NCI-H2029 (cell line): ENCODE results near the gene MYH13.
A peak's percentile ranks its signal among the peaks of the same experiment; 100 is the strongest.

Source experiments
- DNase-seq: peaks from one replicate; lab custom pipeline; 2025; lab: John Stamatoyannopoulos, UW

MYH13 gene

GRCh38 chr17:10344816-10345215 is 28.0 kb downstream of the MYH13 start:
- no peak for DNase-seq

DNA sequence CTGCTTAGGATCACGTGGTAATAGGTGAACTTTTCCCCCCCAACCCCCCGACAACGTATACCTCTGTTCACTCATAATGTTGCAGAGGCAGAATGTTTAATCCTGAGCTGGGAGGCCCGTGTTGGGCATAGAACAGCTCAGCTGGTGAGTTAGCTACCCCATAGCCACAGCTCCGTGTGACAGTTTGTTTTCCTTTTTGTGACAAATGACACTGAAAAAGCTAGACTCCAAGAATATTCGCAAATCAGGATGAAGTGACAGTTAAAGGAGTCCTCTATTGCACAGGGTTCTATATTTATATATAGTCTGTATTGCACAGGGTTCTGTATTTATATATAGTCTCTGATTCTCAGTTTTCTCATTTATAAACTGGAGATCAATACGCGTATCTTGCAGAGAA is 33.8 kb downstream of the MYH13 start:
- DNase-seq, result no peak

DNA sequence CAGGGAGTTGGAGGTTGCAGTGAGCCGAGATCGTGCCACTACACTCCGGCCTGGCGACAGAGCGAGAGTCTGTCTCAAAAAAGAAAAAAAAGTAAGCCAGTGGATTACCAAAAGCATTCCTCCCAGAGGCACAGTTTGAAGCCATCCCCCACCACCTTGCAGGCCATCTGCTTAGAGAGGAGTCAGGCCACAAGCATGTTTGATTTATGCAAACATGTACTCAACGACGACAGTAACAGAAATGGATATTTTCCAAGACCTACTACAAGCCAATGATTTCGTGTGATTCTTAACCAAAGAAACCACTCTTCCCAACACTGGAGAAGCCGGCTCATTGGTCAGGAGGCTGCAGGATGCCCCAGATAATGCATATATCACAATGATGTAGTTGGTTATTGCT is 34.8 kb downstream of the MYH13 start:
- DNase-seq, result no peak

DNA sequence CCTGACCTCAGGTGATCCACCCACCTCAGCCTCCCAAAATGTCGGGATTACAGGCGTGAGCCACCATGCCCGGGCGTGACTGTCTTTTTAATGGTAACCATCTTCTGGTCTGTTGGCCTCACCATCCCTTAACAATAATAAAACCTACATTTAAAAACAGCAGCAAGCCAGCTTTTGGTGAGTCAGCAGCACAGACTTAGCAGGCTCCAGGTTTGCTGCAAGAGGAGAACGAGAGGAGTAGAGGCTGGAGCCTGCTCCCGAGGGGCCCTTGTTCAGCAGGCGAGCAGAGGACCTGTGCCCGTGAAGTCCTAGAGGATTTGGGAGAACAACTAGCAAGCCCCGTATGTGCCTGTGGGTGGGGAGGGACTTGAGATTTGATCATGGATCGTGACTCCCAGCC is 35.7 kb downstream of the MYH13 start:
- DNase-seq, result no peak

DNA sequence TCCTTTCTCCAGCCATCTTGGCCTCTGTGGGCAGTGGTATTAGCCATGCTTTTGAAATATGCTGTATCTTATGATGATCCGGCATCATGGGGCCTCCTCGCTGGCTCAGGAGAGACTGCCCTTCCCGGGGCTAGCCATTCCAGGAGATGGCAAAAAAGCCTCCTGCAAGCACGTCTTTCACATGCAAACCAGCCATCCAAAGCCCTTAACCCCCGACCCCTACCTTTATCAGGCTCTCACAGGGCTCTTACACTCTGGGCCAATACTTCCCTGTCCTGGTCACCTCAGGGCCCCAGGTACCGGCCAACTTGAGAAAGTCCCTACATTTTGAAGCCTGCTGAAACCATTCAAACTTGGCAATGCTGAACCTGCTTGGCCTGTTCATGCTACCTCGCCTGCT is 36.4 kb downstream of the MYH13 start:
- no peak for DNase-seq

DNA sequence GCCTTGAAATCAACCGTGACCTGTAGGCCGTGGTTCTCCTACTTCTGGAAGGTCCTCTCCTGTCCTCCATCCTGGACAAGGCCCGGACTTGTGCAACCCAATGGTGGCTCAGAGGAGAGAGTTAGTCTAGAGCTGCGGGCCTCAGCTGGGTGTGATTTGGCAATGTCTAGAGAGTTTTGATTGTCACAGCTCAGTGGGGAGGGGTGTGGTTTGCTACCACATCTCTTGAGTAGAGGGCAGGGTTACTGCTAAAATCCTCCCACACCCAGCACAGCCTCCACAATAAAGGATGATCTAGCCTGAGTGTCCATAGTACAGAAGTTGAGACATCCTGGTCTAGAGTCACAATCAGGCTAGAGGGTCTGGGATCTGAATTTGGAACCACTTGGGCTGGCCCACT is 40.3 kb downstream of the MYH13 start:
- DNase-seq, result no peak

- no peak for DNase-seq
These were observed 43.6 kb downstream of the MYH13 start for GRCh38 chr17:10328971-10329923.

DNA sequence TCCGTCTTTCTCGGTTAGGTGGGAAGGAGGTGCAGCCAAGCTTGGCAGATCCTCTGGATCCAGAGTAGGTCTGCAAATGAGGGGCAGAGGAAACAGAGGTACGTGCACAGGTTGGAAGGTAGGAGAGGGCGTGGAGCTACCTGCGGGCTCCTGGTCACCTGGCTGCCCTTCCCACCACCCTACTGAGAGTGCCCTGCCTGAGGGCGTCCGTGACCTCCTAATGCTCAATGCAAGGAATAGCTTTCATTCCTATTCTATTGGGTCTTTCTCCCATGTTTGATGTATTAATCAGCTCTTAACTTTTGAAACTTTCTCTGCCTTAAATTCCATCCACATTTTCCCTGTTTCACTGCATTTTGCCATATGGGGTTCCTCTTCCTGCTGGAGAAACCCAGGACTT is 44.6 kb downstream of the MYH13 start:
- no peak for DNase-seq

GRCh38 chr17:10327640-10328039 is 45.2 kb downstream of the MYH13 start:
- DNase-seq, result peak; percentile 2

DNA sequence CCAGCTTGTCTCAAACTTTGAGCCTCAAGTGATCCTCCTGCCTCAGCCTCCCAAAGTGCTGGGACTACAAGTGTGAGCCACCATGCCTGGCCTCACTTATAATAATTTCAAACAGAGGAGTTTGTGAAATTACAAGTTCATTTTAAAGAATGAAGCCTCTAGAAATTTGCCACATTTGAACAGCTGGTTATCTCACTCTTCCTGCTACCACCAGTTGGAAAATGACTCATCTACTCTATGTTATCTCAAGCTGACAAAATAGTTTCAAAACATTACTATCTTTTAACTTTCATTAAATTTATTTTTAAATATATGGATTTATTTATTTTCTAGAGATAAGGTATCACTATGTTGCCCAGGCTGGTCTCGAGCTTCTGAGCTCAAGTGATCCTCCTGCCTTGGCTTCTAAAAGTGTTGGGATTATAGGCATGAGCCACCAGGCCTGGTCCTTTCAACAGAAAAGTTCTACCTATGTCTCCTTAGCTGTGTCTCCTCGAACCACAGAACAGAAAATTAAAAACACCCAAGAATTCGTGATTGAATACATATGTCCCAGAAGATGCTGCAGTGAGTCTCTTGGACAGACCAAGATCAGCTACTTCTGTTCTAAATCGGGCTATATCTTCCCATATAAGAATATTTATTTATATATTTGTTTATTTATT is 47.6 kb downstream of the MYH13 start:
- no peak for DNase-seq

- no peak for DNase-seq
These were observed 48.8 kb downstream of the MYH13 start for GRCh38 chr17:10323812-10324610.

DNA sequence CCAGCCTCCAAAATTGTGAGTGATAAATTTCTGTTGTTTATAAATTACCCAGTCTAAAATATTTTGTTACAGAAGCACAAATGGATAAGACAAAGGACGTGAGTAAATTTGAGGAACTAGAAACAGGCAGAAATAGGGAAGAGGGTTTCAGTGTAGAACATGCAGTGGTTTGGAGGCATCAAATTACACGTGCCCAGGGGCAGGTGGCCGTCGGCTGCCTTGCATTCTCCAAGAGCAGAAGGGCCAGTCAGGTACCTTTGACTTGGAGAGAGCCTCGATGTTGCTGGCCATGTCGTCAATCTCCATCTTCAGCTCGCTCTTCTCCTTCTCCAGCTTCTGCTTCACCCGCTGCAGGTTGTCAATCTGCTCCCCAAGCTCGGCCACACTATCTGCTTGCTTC is 54.3 kb downstream of the MYH13 start:
- no peak for DNase-seq

DNA sequence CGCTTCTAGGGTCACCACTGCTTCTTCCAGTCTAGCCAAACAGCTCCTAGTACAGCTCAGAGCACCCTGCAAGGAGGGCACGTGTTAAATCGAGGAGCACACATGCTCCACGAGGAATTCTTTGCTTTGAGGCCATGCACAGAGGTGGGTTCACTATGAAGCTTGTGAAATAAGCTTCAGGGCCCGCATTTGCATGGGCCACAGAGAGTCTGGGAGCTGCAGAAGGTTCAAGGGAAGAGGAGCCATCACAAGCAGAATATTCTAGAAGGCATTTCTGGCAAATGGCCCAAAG is 55.3 kb downstream of the MYH13 start:
- no peak for DNase-seq

DNA sequence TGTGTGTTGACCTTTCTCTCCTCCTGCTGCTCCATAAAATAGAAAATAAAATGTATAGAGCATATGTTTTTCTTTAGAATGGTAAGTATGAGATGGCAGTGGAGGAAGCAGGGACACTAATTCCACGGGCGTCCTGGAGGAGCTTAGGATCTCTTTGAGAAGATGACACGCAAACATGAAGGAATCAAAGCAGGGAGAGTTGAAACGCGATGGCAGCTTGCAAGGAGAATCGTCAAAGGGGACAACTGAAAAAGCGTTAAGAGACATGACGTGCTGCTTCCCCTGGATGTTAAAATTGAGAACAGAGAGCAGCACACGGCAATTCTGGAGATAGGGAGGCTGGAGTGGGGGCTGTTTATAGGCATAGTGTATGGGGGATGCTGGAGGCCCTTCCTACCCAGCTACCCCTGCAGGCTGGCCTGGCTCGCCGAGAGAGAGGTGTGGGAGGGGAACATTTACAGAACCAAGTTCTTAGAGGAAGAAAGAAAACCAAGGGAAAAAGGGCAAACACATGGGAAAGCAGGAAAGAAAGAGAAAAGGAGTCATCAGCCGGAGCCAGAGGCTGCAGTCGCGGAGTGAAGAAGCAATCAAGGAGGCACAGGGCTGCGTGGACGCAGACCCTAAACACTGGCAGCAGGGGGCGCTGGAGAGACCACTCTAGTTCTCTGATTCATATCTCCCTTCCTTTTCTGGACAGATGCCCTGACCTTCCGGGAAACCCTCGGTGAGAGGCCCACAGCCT is 55.8 kb downstream of the MYH13 start:
- DNase-seq, result no peak

- DNase-seq, result no peak
These were observed 58.5 kb downstream of the MYH13 start for GRCh38 chr17:10314329-10314728.

- DNase-seq, result no peak
These were observed 59.7 kb downstream of the MYH13 start for GRCh38 chr17:10313037-10313672.

DNA sequence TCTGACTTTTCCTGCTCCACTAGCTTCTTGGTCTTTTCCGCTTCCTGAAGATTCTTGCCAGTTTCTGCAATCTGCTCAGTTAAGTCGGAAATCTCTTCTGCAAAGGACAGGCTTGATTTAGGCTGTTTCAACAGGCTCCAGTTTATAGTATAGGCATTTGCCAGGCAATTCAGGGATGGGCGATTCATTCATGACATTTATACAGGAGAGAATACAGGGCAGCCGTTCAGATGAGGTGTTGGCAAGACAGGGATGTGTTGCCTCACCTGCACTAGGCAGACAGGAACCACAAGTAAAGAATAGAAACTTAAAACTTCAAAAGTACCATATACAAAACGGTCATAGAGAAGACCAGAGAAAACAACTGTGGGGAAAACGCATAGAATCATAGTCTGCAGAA is 61.7 kb downstream of the MYH13 start:
- DNase-seq, result no peak

DNA sequence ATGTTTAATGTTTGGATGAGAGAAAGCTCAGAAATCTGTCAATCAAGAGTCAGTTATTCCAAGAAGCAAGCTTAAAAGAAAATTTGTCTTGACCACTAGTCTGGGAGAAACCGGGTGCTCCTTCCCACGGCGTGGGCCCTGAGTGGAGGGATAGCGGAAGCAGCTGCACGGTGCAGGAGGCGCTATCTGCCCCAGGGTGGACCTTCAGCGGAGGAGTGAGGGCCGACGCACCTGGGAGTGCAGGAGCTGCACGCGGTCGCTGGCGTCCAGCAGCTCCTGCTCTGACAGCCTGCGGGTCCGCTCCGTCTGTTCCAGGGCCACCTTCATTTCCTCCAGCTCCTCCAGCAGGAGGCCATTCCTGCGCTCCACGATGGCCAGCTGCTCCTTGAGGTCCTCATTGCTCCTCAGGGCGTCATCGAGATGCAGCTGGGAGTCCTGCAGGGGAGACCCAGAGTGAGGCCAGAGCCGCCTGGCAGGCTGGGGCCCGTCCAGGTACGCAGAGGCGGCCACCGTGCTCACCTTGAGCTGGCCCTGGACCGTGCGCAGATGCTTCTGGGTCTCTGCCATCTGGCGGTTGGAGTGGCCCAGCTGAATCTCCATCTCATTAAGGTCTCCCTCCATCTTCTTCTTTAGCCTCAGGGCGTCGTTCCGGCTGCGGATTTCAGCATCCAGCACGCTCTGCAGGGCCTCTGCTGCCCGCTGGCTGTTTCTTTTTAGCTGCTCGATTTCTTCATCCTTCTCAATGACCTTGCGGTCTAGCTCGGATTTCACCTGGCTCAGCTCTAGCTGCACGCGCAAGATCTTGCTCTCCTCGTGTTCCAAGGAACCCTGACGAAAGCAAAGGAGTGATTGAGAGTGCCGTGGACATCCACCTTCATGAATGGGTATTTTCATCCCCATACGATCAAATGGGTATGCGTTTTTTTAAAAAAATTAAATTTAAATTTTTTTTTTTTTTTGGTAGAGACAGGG is 63.5 kb downstream of the MYH13 start:
- no peak for DNase-seq

- DNase-seq, result no peak
These were observed 66.2 kb downstream of the MYH13 start for GRCh38 chr17:10306585-10306984.

- DNase-seq, result no peak
These were observed 67.4 kb downstream of the MYH13 start for GRCh38 chr17:10305398-10305797.
